Keratinocyte (primary cell): ENCODE results near the gene AQP7.

Experiments
- EZH2 ChIP-seq: IDR thresholded peaks from one replicate; pipeline ENCODE4 v1.6.1; 2012; ENCODE audit warnings: inconsistent platforms, mild to moderate bottlenecking, low read length, moderate library complexity
- TF ChIP-seq, protein P1 (sequence below), 3 experiments: IDR thresholded peaks in 1 of 3; conservative IDR thresholded peaks in 1 of 3; optimal IDR thresholded peaks in 1 of 3; 2 replicates in 2 of 3; 3 replicates in 1 of 3; pipeline versions ENCODE3 to v1.5.1; 2011; ENCODE audit warnings: low read length in 3 of 3, mild to moderate bottlenecking in 3 of 3, moderate library complexity in 2 of 3, control low read depth in 1 of 3, inconsistent platforms in 1 of 3; ENCODE audit not compliant: insufficient read depth in 2 of 3; ENCODE audit errors: extremely low read depth in 1 of 3

GRCh38 chr9:33378121-33378795 is 24.1 kb downstream of the AQP7 start:
- TF ChIP-seq, protein P1, sequence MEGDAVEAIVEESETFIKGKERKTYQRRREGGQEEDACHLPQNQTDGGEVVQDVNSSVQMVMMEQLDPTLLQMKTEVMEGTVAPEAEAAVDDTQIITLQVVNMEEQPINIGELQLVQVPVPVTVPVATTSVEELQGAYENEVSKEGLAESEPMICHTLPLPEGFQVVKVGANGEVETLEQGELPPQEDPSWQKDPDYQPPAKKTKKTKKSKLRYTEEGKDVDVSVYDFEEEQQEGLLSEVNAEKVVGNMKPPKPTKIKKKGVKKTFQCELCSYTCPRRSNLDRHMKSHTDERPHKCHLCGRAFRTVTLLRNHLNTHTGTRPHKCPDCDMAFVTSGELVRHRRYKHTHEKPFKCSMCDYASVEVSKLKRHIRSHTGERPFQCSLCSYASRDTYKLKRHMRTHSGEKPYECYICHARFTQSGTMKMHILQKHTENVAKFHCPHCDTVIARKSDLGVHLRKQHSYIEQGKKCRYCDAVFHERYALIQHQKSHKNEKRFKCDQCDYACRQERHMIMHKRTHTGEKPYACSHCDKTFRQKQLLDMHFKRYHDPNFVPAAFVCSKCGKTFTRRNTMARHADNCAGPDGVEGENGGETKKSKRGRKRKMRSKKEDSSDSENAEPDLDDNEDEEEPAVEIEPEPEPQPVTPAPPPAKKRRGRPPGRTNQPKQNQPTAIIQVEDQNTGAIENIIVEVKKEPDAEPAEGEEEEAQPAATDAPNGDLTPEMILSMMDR (optimal IDR thresholded peaks at IDR 0.05 in 1 of 3, IDR thresholded peaks at IDR 0.05 in 1 of 3, conservative IDR thresholded peaks at IDR 0.05 in 1 of 3; ENCODE audit: extremely low read depth in 1 of 3, insufficient read depth in 2 of 3, low read length in 3 of 3), result no peak
- no peak for TF ChIP-seq EZH2
